ENCODE results near the gene PKIG.

DNA sequence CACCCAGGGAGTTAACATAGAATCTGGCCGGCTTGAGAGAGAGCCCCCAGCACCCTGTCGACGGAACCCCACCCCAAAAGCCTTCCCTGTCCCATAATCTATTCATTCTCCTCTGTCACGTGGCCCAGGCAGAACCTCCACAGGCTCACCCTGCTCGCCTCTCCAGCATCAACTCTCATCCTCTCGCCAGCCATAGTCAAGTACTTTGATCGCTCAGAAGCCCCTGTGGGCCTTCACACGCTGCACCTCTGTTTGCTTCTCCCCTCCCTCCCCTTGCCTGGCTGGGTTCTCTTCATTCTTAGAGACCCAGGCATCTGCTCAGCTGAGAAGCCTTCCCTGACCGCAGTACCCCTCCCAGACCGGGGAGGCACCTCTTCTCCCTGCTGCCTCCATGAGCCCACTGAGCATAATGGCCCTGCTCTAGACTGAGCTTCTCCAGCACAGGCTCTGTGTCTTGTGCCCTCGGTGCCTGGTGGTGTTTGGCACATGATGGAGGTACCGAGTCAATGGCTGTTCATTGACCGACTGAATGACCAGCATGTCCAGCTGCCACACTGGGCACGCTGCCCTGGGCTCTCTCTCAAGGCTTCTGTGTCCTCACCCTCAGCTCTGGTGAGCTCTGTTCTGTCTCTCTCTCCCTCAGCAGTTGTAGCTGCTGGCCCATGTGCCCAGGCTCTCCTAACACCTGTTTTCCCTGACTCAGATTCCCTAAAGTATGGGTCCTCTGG lies 33.7 kb downstream of the PKIG start:
- TF ChIP-seq BHLHE40 (IDR thresholded peaks at IDR 0.05; ENCODE audit: borderline replicate concordance), result no peak
- TF ChIP-seq SP1 (IDR thresholded peaks at IDR 0.05), result no peak
- no peak for TF ChIP-seq ARNT (IDR thresholded peaks at IDR 0.05)
- TF ChIP-seq FOXK2 (IDR thresholded peaks at IDR 0.05), result no peak
- no peak for TF ChIP-seq ZNF384 (IDR thresholded peaks at IDR 0.05)
- TF ChIP-seq FOXA1 (IDR thresholded peaks at IDR 0.05), result no peak
- no peak for TF ChIP-seq CTBP1 (IDR thresholded peaks at IDR 0.05; ENCODE audit: borderline replicate concordance)
- no peak for TF ChIP-seq FOXM1 (IDR thresholded peaks at IDR 0.05; ENCODE audit: borderline replicate concordance)
- TF ChIP-seq NFRKB (IDR thresholded peaks at IDR 0.05), result no peak
- no peak for TF ChIP-seq ELF4 (IDR thresholded peaks at IDR 0.05)

Measured in HEK293T (cell line).